Astrocyte of the cerebellum (primary cell): ENCODE measurements around the gene RAB1B.

ENCODE experiments used
- DNase-seq: peaks from one replicate; pipeline ENCODE4 v3.0.0-alpha.2; 2011; ENCODE audit warnings: low read depth
- H3K4me3 ChIP-seq: 2 replicates; pipeline ENCODE4 v1.5.1; 2011; ENCODE audit warnings: mild to moderate bottlenecking, low read depth, low read length, moderate library complexity
- CTCF ChIP-seq: IDR thresholded peaks from 2 replicates; pipeline ENCODE4 v1.5.1; 2012; ENCODE audit warnings: low read length, low read depth, moderate library complexity, mild to moderate bottlenecking; ENCODE audit errors: missing control alignments
- in situ Hi-C: cut with HindIII; loops from 2 replicates; pipeline ENCODE4 v1.10.0; 2017; ENCODE audit warnings: low sequenced_read_pairs

RAB1B gene

GRCh38 chr11:66290330-66290621 is 21.8 kb downstream of the RAB1B start:
- in situ Hi-C loops, result no loop called here
- no peak for TF ChIP-seq CTCF
- H3K4me3 ChIP-seq, result no peak overlapping the region
- DNase-seq, result no peak

GRCh38 chr11:66291303-66291705 is 22.9 kb downstream of the RAB1B start:
- no peak for DNase-seq
- no peak for TF ChIP-seq CTCF
- H3K4me3 ChIP-seq, result no peak overlapping the region
- in situ Hi-C loops, result no loop called here

- in situ Hi-C loops, result no loop called here
- H3K4me3 ChIP-seq, result no peak within 1 kb of the TSS
- TF ChIP-seq CTCF, result no peak
- no peak for DNase-seq
Measured at GRCh38 chr11:66291706-66292542, 23.5 kb downstream of the RAB1B start, which contains the start of gene TMEM151A. Gene TMEM151A (plus strand): TSS chr11:66291894. CDS start chr11:66292014, 120 bp downstream.

GRCh38 chr11:66292543-66293332 is 24.3 kb downstream of the RAB1B start:
- in situ Hi-C loops, result no loop called here

GRCh38 chr11:66293352-66293751 is 24.9 kb downstream of the RAB1B start:
- in situ Hi-C loops, result no loop called here
- no peak for TF ChIP-seq CTCF
- no peak overlapping the region for H3K4me3 ChIP-seq
- no peak for DNase-seq

More at GRCh38 chr11:66292543-66293332, 24.3 kb downstream of the RAB1B start:
- DNase-seq, result no peak
- TF ChIP-seq CTCF, result no peak
- no peak overlapping the region for H3K4me3 ChIP-seq

- no peak for DNase-seq
- in situ Hi-C loops, result no loop called here
Measured at GRCh38 chr11:66293777-66294625, 25.6 kb downstream of the RAB1B start.

More at GRCh38 chr11:66293777-66294625, 25.6 kb downstream of the RAB1B start:
- TF ChIP-seq CTCF, result no peak
- H3K4me3 ChIP-seq, result no peak overlapping the region
